GM18526 (cell line): ENCODE data around the gene MEIS2.

ENCODE experiments used
- POLR2A ChIP-seq: IDR thresholded peaks from 3 replicates; pipeline ENCODE4 v1.6.1; 2011; ENCODE audit not compliant: insufficient read length; ENCODE audit errors: extremely low read depth

The MEIS2 gene

DNA sequence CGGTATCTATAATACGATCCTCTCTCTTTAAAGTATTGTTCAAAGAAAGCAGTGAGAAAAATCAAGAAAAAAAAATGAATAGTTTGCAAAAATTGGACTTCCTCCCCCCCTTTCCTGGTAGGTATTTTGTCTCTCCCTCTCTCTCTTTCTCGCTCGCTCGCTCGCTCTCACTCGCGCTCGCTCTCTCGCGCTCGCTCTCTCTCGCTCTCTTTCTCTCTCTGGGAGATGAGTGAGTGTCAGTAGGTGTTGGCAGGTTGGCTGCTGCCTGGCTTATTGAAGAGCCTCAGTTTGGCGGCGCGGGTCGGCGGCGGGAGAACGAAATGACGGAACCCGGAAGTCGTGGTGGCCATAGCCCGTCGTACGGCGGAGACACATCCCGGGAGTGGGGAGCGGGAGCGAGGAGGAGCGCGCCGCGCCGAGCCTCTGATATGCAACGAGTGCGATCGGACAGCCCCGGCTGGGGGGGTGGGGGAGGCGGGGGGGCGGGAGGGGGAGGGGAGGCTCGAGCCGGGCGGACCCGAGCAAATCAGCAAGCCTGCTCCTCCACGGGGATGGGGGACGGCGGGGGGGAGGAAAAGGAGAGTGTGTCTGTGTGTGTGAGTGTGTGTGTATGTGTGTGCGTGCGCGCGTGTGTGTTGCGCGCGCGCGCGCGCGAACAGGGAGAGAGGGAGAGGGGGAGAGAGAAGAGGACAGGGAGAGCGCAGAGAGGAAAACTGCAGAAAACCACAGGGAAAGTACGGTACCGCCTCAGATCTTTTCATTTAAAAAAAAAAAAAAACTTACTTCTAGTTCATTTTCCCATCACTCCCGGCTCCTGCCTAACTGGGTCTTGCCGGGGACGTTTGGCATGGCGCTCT, at the start of gene MEIS2:
Gene MEIS2 (minus strand): TSS at position 441 of the 857 bp plus-strand sequence. CDS start 1,083 bp downstream, outside the sequence.
- peak; percentile 20 for TF ChIP-seq POLR2A

DNA sequence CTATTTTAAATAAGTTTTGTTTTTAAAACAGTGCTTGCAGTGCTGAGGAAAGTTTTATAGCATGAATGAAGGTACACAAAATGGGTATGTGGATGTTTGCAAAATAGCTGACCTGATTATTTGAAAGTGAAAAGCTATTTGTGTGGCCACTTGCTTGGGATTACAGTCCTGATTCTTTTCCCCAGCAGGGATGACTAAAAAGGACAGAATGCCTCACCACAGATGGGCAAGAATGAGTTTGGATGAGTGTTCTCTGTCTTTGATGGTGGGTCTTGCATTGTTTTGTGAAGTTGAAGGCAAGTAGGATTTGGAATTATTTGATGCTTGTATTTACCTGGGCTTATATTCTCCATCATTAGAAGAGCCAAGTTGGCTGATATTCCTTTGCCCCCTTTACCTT, 48.8 kb upstream of the MEIS2 start:
- TF ChIP-seq POLR2A = no peak

DNA sequence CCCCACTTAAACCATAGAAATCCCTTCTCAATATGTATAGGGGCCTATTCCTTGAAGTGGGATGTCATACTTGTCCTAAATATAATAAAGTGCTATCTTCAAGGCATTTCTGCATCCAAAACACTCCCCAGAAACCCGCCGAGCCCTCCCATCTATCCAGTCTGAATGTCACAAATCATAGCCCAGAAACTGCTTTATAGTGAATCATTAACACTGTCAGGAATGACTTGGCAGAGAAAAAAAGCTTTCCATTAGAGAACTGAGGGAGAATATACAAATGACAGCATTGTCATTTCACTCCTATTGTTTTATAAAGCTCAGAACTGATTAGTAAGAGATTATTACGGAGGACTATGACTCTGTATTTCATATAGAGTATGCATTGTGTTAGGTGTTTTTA, 48.4 kb upstream of the MEIS2 start:
- no peak for TF ChIP-seq POLR2A

DNA sequence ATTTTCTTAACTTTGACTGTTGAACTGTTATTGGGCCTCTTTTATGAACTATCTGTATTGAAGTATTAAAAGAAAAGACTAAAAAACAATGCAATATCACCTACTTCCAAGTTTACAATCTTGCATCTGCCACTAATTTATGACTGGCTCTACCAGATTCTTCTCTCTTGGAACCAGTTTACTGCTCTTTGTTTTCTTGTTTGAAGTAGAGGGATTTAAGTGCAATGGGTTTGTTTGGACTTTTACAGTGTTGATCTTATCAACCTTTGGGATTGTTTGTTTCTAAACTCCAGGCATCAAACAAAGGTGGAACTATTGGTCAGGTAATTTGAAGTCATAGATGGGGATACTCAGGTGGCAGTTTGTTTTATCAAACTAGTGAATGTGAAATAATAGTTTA, 43.0 kb upstream of the MEIS2 start:
- TF ChIP-seq POLR2A = no peak

DNA sequence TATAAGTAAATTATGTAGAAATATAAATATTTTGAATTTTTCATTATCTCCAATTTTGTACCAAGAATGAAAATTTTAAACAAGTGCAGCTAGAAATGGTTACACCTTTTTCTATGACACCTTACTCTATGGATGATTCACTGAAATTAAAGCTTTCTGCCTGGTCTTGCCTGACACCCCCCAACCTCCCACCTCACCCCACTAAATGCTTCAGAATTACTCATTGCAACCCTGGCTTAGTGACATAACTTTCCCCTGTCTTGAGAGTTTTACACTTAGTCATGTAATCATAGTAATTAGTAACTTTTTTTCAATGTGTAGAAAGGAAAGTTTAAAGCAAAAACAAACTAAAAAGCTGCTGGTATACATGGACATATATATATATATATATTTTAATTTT, 42.0 kb upstream of the MEIS2 start:
- TF ChIP-seq POLR2A = no peak

DNA sequence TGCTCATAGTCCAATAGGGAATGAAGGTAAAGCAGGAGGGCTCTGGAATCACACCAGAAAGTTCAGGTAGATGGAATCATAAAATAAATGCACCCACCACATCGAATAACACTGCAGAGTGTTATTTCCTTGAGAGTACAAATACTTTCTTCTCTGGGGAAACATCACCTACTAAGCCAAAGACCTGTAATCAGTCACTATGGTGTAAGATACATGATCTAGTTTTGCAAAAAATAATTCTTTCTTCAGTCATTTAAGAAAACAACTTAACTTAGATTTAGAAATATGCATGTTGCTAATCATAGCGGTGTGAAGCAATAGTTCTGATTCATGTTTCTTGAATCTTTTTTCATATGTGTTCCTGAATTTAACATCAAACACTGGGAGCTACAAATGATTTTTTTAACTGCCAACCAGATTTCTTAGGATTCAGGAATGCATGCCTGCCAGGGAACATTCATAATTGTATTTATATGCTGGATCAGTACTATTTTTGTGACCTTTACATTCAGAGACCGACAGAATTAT, 40.2 kb upstream of the MEIS2 start:
- no peak for TF ChIP-seq POLR2A

DNA sequence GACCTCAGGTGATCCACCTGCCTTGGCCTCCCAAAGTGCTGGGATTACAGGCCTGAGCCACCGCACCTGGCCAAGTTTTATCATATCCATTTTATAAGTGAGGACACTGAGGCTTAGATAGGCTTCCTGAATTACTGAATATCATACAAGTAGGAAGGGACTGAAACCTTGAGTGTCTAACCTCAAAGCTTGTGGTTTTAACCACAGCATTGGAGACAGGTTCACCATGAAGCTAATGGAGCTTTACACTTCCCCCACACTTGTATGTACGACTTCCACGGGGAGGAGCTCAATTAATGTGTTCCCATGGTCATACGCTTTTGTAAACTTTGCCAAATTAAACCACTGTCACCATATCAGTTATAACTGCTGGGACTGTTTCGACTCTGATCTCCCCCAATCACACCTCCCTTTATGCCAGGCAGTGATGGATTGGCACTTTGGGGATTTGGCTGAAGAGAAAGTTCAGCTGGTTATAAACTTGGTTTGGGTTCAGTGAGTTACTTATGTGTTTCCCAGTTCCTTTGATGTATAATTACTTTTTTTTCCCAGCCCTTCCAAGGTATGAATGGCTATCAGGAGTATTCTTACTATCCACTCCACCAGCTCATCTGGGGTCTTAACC, 38.4 kb upstream of the MEIS2 start:
- TF ChIP-seq POLR2A = no peak

DNA sequence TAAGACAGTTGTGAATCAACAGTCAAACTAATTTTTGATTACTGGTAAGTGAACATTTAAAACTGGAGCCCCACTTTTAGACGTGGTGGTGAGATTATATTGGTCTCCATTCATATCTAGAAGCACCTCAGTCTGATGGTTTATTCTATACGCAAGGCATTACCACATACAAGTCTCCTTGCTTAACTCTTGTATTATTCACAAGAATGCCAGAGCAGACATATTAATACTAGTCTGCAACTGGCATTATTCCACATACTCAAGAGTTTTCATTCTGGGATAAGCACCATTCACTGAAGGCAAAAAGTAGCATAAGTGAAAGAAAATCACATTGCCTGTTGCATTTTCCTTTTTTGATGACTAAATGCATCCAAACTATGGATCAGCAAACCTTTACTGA, 36.9 kb upstream of the MEIS2 start:
- no peak for TF ChIP-seq POLR2A

DNA sequence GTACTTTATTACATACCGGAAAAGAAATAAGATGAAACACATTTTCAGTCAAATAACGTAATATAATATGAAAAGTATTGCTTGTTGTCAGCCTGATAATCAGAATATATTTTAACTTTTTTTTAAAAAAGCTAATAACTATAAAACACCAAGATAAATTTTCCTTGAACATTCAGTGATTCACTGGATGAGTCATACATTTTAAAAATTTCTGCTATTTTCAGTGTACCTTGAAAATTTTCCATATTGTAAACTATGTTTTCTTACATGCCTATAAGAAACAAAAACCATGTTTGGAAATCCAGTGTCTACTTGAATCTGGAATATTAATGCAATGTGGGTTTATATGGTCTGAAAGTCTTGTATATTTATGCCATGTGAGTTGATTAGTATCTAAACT, 36.3 kb upstream of the MEIS2 start:
- TF ChIP-seq POLR2A = no peak

DNA sequence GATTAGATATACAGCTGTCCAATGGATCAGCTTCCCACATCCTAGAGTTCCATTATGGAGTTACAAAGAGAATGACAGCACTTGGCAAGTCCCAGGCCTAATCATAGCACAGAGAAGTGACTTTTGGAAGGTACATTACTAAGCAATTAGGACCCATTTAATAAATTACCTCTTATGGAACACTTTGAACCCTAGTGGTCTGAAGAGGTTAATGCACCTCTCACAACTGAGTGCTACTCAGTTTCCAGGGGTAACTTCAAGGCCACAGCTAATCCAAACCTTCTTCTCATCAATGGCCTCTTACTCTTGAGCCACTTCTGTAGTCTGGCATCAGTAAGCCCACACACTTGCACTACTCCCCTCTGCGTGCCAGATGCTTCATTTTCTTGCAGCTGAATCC, 34.9 kb upstream of the MEIS2 start:
- TF ChIP-seq POLR2A = no peak

DNA sequence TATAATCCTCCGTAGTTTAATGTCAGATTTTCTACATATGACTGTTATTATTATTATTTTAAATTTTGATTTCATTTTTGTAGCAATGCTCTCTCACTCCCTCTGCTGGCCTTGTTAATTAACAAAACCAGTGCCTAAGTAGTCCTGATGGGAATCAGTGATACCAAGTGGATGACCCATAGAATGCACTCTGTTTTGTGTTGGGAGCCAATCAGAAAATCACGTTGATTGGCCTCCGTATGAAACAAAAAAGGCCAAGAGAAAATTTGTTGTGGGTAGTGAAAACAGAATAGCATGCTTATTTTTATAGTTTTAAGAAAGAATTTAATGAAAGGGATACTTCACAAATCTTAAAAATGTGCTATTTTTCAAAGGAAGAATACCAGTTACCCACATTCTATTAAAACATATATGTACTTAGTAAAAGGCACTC, 34.4 kb upstream of the MEIS2 start:
- no peak for TF ChIP-seq POLR2A

DNA sequence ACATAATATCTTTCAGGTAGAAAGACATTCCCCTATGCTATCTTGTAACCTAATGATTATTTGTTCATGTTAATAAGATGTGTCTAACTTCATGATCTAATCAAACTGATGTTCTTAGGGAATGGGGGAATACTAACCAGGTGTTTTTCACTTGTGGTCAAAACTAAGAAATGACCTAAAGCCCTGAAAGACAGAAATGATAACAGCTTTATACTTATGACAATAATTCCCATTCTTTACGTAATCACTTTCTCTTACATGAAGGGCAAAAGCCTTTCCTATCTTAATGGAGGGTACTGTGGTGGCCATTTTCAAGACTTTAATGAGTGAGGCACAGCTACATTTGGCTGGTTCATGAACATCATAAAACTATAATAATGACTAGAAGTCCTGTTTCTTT, 33.9 kb upstream of the MEIS2 start:
- TF ChIP-seq POLR2A = no peak

DNA sequence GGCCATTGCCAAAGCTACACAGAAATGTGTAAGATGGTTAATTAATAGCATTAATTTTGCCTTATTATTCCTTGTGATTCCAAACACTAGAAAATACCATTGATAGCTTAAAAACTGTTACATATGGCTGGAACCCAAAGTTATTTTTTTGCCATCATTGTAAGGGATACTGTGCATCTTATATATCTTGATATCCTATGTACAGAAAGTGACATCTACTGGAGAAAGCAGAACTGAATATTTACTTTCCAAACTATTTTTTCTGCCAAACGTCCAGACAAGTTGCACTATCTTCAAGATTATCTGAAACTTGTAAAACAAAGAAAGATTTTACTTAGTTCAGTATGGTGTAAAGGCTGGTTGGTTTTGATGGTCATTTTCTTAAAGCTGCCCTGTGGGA, 33.3 kb upstream of the MEIS2 start:
- TF ChIP-seq POLR2A = no peak

DNA sequence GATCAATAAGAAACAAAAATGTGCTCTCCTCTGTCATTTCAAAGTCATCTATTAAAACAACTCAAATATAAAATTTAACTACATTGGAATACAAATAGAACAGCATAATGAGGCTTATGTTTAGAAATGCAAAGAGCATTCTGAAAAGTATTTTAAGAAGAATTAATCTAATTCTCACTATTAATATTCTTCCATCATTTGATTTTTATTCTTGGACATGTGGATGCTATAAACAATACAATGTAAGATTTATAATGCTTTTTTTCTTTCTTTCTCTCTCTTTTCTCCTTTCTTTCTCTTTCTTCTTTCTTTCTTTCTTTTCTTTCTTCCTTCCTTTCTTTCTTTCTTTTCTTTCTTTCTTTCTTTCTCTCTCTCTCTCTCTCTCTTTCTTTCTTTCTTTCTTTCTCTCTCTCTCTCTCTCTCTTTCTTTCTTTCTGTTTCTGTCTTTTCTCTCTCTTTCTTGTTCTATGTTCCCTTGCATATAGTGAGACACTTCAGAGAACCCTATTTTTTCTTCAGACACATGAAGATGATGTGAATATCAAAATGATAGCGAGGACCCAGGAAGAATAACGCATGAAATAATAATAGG, 32.6 kb upstream of the MEIS2 start:
- TF ChIP-seq POLR2A = no peak

DNA sequence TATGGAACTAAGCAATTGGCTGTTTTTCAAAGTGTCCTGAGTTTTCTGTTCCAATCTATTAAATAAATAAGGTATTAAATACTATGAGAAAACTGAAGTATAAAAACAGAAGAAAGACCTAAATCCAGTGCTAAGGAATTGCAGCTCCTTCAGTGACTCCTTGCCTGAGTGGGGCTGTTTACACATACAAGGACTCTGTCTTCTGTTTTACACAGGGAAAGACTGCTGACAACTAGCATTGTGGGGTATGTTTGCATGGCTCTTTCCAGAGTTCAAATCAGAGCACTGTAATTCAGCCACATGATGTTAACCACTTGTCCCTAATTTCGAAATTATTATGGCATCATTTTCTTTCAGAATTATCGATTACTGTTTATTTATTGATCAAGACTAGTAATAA, 31.3 kb upstream of the MEIS2 start:
- no peak for TF ChIP-seq POLR2A

DNA sequence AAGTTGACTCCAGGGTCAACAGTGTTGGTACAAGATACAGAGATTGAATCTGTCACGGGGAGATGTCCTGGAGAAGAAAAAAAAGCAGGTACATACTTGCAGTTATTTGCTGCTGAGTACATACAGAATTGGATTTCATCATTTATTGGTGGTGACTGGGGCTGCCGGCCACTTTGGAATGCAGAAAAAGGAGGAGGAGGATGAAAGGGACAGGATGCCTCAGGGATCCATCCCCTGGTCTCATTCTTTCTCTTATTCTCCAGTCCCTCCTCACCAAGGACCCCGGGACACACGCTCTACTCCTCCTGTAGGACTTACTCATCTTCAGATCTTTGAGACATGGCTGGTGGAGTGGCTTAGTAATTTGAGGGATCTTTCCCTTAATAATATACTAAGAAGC, 30.0 kb upstream of the MEIS2 start:
- no peak for TF ChIP-seq POLR2A
